ENCODE results near the gene NENF.

DNA sequence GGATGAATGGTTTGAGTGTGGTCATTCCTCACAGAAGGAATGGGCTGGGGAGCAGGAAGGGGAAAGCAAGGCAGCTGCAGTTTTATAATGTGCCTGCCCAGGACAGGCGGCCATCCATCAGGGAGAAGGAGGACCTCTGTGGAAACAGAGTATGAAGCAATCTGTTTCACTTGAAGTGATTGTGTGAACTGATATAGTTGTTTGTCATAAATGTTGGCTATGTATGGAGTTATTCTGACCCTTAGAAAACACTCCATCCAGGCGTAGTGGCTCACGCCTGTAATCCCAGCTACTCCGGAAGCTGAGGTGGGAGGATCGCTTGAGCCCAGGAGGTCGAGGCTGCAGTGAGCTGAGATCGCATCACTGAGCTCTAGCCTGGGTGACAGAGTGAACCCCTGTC is 46.5 kb downstream of the NENF start:
- TF ChIP-seq, protein P1, sequence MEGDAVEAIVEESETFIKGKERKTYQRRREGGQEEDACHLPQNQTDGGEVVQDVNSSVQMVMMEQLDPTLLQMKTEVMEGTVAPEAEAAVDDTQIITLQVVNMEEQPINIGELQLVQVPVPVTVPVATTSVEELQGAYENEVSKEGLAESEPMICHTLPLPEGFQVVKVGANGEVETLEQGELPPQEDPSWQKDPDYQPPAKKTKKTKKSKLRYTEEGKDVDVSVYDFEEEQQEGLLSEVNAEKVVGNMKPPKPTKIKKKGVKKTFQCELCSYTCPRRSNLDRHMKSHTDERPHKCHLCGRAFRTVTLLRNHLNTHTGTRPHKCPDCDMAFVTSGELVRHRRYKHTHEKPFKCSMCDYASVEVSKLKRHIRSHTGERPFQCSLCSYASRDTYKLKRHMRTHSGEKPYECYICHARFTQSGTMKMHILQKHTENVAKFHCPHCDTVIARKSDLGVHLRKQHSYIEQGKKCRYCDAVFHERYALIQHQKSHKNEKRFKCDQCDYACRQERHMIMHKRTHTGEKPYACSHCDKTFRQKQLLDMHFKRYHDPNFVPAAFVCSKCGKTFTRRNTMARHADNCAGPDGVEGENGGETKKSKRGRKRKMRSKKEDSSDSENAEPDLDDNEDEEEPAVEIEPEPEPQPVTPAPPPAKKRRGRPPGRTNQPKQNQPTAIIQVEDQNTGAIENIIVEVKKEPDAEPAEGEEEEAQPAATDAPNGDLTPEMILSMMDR (IDR thresholded peaks at IDR 0.05): no peak
- TF ChIP-seq EZH2 (IDR thresholded peaks at IDR 0.05; ENCODE audit: borderline replicate concordance, insufficient read depth, low read depth, low read length, poor library complexity, severe bottlenecking): no peak
